GM21360 (cell line): Measurements from ENCODE around the gene GRIK4.
"Not testable (repeated sequence)": the region's sequence is repeated elsewhere in the genome, so short reads cannot be mapped to it uniquely, and the experiment has no call there.

Experiments used
- ATAC-seq: cut with Tn5 transposase; IDR thresholded peaks from one replicate; pipeline ENCODE4 v1.9.1; 2021; ENCODE audit warnings: mild to moderate bottlenecking, moderate library complexity; ENCODE audit not compliant: unreplicated experiment

The GRIK4 gene

GRCh38 chr11:121012091-121012490 is 500.5 kb downstream of the GRIK4 start:
- ATAC-seq, result no peak

GRCh38 chr11:121018746-121019145 is 507.2 kb downstream of the GRIK4 start:
- ATAC-seq, result no peak

- not testable (repeated sequence) for ATAC-seq
Observed at GRCh38 chr11:121021718-121022117, 510.2 kb downstream of the GRIK4 start.

- ATAC-seq, result peak; percentile 95
Observed at GRCh38 chr11:121023848-121024751, 512.6 kb downstream of the GRIK4 start, which contains the start of gene TBCEL. TSS of gene TBCEL (plus strand) at chr11:121024102. CDS start at chr11:121045691, 21,589 bp downstream.

- ATAC-seq, result no peak
Observed at GRCh38 chr11:121024989-121025388, 513.4 kb downstream of the GRIK4 start.

GRCh38 chr11:121029153-121029552 is 517.6 kb downstream of the GRIK4 start:
- no peak for ATAC-seq

- no peak for ATAC-seq
Observed at GRCh38 chr11:121029813-121030445, 518.4 kb downstream of the GRIK4 start.

GRCh38 chr11:121031167-121031566 is 519.6 kb downstream of the GRIK4 start:
- ATAC-seq, result no peak

GRCh38 chr11:121031648-121032047 is 520.1 kb downstream of the GRIK4 start:
- ATAC-seq, result not testable (repeated sequence)

- ATAC-seq, result no peak
Observed at GRCh38 chr11:121032546-121032945, 521.0 kb downstream of the GRIK4 start.

- ATAC-seq, result no peak
Observed at GRCh38 chr11:121033635-121034034, 522.1 kb downstream of the GRIK4 start.

GRCh38 chr11:121035169-121035755 is 523.7 kb downstream of the GRIK4 start:
- no peak for ATAC-seq

- no peak for ATAC-seq
Observed at GRCh38 chr11:121035780-121036179, 524.2 kb downstream of the GRIK4 start.

- no peak for ATAC-seq
Observed at GRCh38 chr11:121037016-121037415, 525.5 kb downstream of the GRIK4 start.
